Endothelial cell (in vitro differentiated cells): Measurements from ENCODE around the gene CACNA1B. TPM values are rescaled to one million over a fixed set of nuclear protein-coding genes. Genes with fewer than 3 reads are reported as not detected.

Source experiments
- DNase-seq: peaks from one replicate; pipeline ENCODE4 v3.0.0; 2021; ENCODE audit warnings: low spot score
- H3K27ac Mint-ChIP-seq: one replicate; pipeline ENCODE4 v1.8.0; 2021; ENCODE audit warnings: mixed read lengths, inconsistent platforms; ENCODE audit not compliant: unreplicated experiment
- H3K27me3 Mint-ChIP-seq: one replicate; pipeline ENCODE4 v1.8.0; 2021; ENCODE audit warnings: mild to moderate bottlenecking, moderate library complexity, mixed read lengths, inconsistent platforms; ENCODE audit not compliant: unreplicated experiment
- H3K36me3 Mint-ChIP-seq: one replicate; pipeline ENCODE4 v1.8.0; 2021; ENCODE audit warnings: mild to moderate bottlenecking, low read depth, mixed read lengths, inconsistent platforms; ENCODE audit not compliant: unreplicated experiment
- H3K4me1 Mint-ChIP-seq: one replicate; pipeline ENCODE4 v1.8.0; 2021; ENCODE audit warnings: mild to moderate bottlenecking, mixed read lengths, inconsistent platforms; ENCODE audit not compliant: unreplicated experiment
- H3K4me3 Mint-ChIP-seq: one replicate; pipeline ENCODE4 v1.8.0; 2021; ENCODE audit warnings: mild to moderate bottlenecking, mixed read lengths, inconsistent platforms; ENCODE audit not compliant: unreplicated experiment
- H3K9me3 Mint-ChIP-seq: one replicate; pipeline ENCODE4 v1.8.0; 2021; ENCODE audit warnings: mixed read lengths, inconsistent platforms; ENCODE audit not compliant: unreplicated experiment
- CTCF ChIP-seq: fragments of 200-600 bp; sonication (generic); IDR thresholded peaks from one replicate; pipeline ENCODE4 v1.5.0; 2021; ENCODE audit warnings: antibody characterized with exemption; ENCODE audit not compliant: unreplicated experiment
- total RNA-seq: library from RNA; stranded (reverse); fragmentation: NEBNext Ultra II Directional; extraction: Animal tissue kit (Norgen Biotek cat#: 25700); gene quantifications from one replicate; pipeline ENCODE4 v1.2.1, GENCODE V29; 2021; ENCODE audit not compliant: unreplicated experiment

The CACNA1B gene
- total RNA-seq, 1 donor from 2014 or later = 2.0 TPM

- H3K27ac Mint-ChIP-seq = no peak overlapping the region
- H3K9me3 Mint-ChIP-seq = no peaks in the 10 kb centered on the region
- DNase-seq = no peak
- H3K36me3 Mint-ChIP-seq = no peaks in the 10 kb centered on the region
- TF ChIP-seq CTCF = no peak
- no peaks in the 10 kb centered on the region for H3K27me3 Mint-ChIP-seq
- no peak overlapping the region for H3K4me3 Mint-ChIP-seq
- no peaks in the 10 kb centered on the region for H3K4me1 Mint-ChIP-seq
Observed at GRCh38 chr9:138072161-138072842, 194.7 kb downstream of the CACNA1B start.

- Mint-ChIP-seq H3K9me3 (no peaks in the 10 kb centered on the region), H3K4me3 (no peak overlapping the region), H3K27me3 (no peaks in the 10 kb centered on the region), H3K36me3 (no peaks in the 10 kb centered on the region), H3K27ac (no peak overlapping the region), H3K4me1 (no peaks in the 10 kb centered on the region)
- DNase-seq = no peak
- TF ChIP-seq CTCF = no peak
Observed at GRCh38 chr9:138072897-138073296, 195.3 kb downstream of the CACNA1B start.

GRCh38 chr9:138073408-138073807, 195.8 kb downstream of the CACNA1B start:
- no peaks in the 10 kb centered on the region for H3K4me1 Mint-ChIP-seq
- H3K9me3 Mint-ChIP-seq = no peaks in the 10 kb centered on the region
- no peak overlapping the region for H3K27ac Mint-ChIP-seq

GRCh38 chr9:138073808-138074207, 196.2 kb downstream of the CACNA1B start:
- Mint-ChIP-seq H3K9me3 (no peaks in the 10 kb centered on the region), H3K4me1 (no peaks in the 10 kb centered on the region), H3K27me3 (no peaks in the 10 kb centered on the region), H3K27ac (no peak overlapping the region), H3K4me3 (no peak overlapping the region), H3K36me3 (no peaks in the 10 kb centered on the region)
- no peak for TF ChIP-seq CTCF
- DNase-seq = no peak

More at GRCh38 chr9:138073408-138073807, 195.8 kb downstream of the CACNA1B start:
- Mint-ChIP-seq H3K4me3 (no peak overlapping the region), H3K36me3 (no peaks in the 10 kb centered on the region), H3K27me3 (no peaks in the 10 kb centered on the region)
- DNase-seq = no peak
- TF ChIP-seq CTCF = no peak

GRCh38 chr9:138074516-138074915, 196.9 kb downstream of the CACNA1B start:
- no peaks in the 10 kb centered on the region for H3K4me1 Mint-ChIP-seq
- no peaks in the 10 kb centered on the region for H3K9me3 Mint-ChIP-seq
- no peaks in the 10 kb centered on the region for H3K36me3 Mint-ChIP-seq
- DNase-seq = no peak
- H3K27me3 Mint-ChIP-seq = no peaks in the 10 kb centered on the region
- TF ChIP-seq CTCF = no peak
- H3K27ac Mint-ChIP-seq = no peak overlapping the region
- no peak overlapping the region for H3K4me3 Mint-ChIP-seq
